ENCODE results near the gene PTPRK. TPM values are rescaled to one million over a fixed set of nuclear protein-coding genes. Genes with fewer than 3 reads are reported as not detected.

Gene PTPRK
- total RNA-seq, 2 donors from 2014 or later = 60.6 to 121 TPM

GRCh38 chr6:128271527-128271926 is 248.9 kb downstream of the PTPRK start:
- DNase-seq (no peak), ATAC-seq (no peak)
- no peaks in the 10 kb centered on the region for H3K9me3 ChIP-seq
- no peak overlapping the region for H3K4me3 ChIP-seq
- H3K4me1 ChIP-seq = peaks cover 16% of the 10 kb centered on the region
- 18 to 20% methylated on average over 1 of the region's 1 CpG for WGBS, 2 donors
- H3K27me3 ChIP-seq = no peaks in the 10 kb centered on the region
- H3K27ac ChIP-seq = no peak overlapping the region
- no peak for TF ChIP-seq POLR2A (IDR thresholded peaks at IDR 0.05)
- no peak for TF ChIP-seq CTCF (IDR thresholded peaks at IDR 0.05)
- intact Hi-C loops (cut with DNase I) = no loop called here
- no peaks in the 10 kb centered on the region for H3K36me3 ChIP-seq (replicated peaks in 1 of 2; ENCODE audit: insufficient read depth in 1 of 2, low read depth in 2 of 2)

DNA sequence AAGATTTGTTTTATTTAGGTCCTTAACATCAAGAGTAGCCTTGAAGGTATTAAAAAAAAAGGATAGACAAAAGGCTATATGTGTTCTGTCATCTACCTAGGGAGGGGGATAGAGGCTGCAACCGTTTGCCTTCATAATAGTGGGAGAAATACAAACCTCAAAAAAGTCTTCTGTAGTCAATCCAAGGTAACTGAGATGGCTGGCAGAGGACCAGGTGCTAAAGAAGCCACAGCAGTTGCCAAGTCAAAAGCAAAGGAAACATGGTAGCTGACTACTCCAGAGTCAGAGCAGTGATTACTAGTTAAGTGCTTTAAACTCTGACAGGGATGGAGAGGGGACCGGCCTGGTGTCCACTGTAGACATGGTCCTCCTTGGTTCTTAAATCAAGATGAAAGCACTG is 249.4 kb downstream of the PTPRK start:
- H3K27me3 ChIP-seq = no peaks in the 10 kb centered on the region
- H3K9me3 ChIP-seq = no peaks in the 10 kb centered on the region
- H3K27ac ChIP-seq = no peak overlapping the region
- WGBS, 2 donors = 67 to 73% methylated on average over 2 of the region's 2 CpGs
- ATAC-seq = no peak
- H3K4me3 ChIP-seq = no peak overlapping the region
- DNase-seq = peak in 1 of 4 donors; percentile 15
- intact Hi-C loops (cut with DNase I) = no loop called here
- no peak for TF ChIP-seq POLR2A (IDR thresholded peaks at IDR 0.05)
- no peak for TF ChIP-seq CTCF (IDR thresholded peaks at IDR 0.05)
- no peaks in the 10 kb centered on the region for H3K36me3 ChIP-seq (replicated peaks in 1 of 2; ENCODE audit: insufficient read depth in 1 of 2, low read depth in 2 of 2)
- peaks cover 16% of the 10 kb centered on the region for H3K4me1 ChIP-seq

- Histone ChIP-seq H3K4me3 (no peak overlapping the region), H3K27me3 (no peaks in the 10 kb centered on the region), H3K9me3 (no peaks in the 10 kb centered on the region), H3K36me3 (replicated peaks in 1 of 2; ENCODE audit: insufficient read depth in 1 of 2, low read depth in 2 of 2) (no peaks in the 10 kb centered on the region), H3K27ac (no peak overlapping the region), H3K4me1 (peaks cover 11% of the 10 kb centered on the region)
- DNase-seq = no peak
- TF ChIP-seq CTCF (IDR thresholded peaks at IDR 0.05) (no peak), POLR2A (IDR thresholded peaks at IDR 0.05) (no peak)
- intact Hi-C loops (cut with DNase I) = no loop called here
- 91 to 92% methylated on average over 1 of the region's 1 CpG for WGBS, 2 donors
- no peak for ATAC-seq
These were observed 253.5 kb downstream of the PTPRK start for GRCh38 chr6:128266946-128267345.

DNA sequence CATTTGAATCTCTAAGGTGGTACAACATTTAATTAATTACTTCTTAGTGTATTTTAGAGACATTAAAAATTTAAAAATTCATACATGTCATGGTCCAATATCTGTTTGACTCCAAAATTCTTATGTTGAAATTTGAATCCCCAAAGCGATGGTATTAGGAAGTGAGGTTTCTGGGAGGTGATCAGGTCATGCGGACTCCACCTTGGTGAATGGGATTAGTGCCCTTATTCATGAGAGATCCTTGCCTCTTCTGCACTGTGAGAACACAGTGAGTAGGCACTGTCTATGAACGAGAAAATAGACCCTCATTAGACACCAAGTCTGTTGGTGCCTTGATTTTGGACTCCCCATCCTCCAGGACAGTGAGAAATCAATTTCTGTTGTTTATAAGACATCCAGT is 254.7 kb downstream of the PTPRK start:
- H3K9me3 ChIP-seq = no peaks in the 10 kb centered on the region
- no peak overlapping the region for H3K27ac ChIP-seq
- H3K4me3 ChIP-seq = no peak overlapping the region
- H3K36me3 ChIP-seq (replicated peaks in 1 of 2; ENCODE audit: insufficient read depth in 1 of 2, low read depth in 2 of 2) = no peaks in the 10 kb centered on the region
- DNase-seq (no peak), ATAC-seq (no peak)
- TF ChIP-seq CTCF (IDR thresholded peaks at IDR 0.05) = no peak
- TF ChIP-seq POLR2A (IDR thresholded peaks at IDR 0.05) = no peak
- no peaks in the 10 kb centered on the region for H3K27me3 ChIP-seq
- intact Hi-C loops (cut with DNase I) = no loop called here
- 88 to 97% methylated on average over 3 of the region's 3 CpGs for WGBS, 2 donors
- H3K4me1 ChIP-seq = peaks cover under 1% of the 10 kb centered on the region
